H9 (cell line): Measurements from ENCODE around the gene ZCCHC3. TPM values are rescaled to one million over a fixed set of nuclear protein-coding genes. Genes with fewer than 3 reads are reported as not detected.
A peak's percentile ranks its signal among the peaks of the same experiment; 100 is the strongest.

Experiments used
- DNase-seq: peaks from one replicate; pipeline ENCODE4 v3.0.0-alpha.2; 2017
- H2AFZ ChIP-seq: one replicate; pipeline ENCODE4 v1.6.1; 2013; ENCODE audit warnings: mild to moderate bottlenecking, low read length, control low read depth, moderate library complexity
- H2AK5ac ChIP-seq: 2 replicates; pipeline ENCODE4 v1.6.1; 2013; ENCODE audit warnings: low read length, control low read depth, mixed read lengths; ENCODE audit not compliant: insufficient read length
- H2BK120ac ChIP-seq: one replicate; pipeline ENCODE4 v1.6.1; 2013; ENCODE audit warnings: low read depth, mild to moderate bottlenecking, low read length, control low read depth, inconsistent platforms; ENCODE audit not compliant: poor library complexity, severe bottlenecking
- H2BK12ac ChIP-seq: 2 replicates; pipeline ENCODE4 v1.6.1; 2013; ENCODE audit warnings: low read length, control low read depth, mixed read lengths, low read depth; ENCODE audit not compliant: insufficient read length
- H2BK15ac ChIP-seq: 2 replicates; pipeline ENCODE4 v1.6.1; 2013; ENCODE audit warnings: low read depth, low read length, control low read depth
- H2BK20ac ChIP-seq: one replicate; pipeline ENCODE4 v1.6.1; 2013; ENCODE audit warnings: low read depth, mild to moderate bottlenecking, low read length, control low read depth, inconsistent platforms; ENCODE audit not compliant: poor library complexity, severe bottlenecking
- H2BK5ac ChIP-seq: 2 replicates; pipeline ENCODE4 v1.6.1; 2013; ENCODE audit warnings: low read length, control low read depth, mixed read lengths; ENCODE audit not compliant: insufficient read length
- H3K14ac ChIP-seq: 2 replicates; pipeline ENCODE4 v1.6.1; 2013; ENCODE audit warnings: low read length, control low read depth; ENCODE audit not compliant: insufficient read depth
- H3K18ac ChIP-seq: 2 replicates; pipeline ENCODE4 v1.6.1; 2013; ENCODE audit warnings: low read depth, mild to moderate bottlenecking, mixed read lengths, low read length, control low read depth; ENCODE audit not compliant: insufficient read length
- H3K23ac ChIP-seq: 2 replicates; pipeline ENCODE4 v1.6.1; 2013; ENCODE audit warnings: low read length, control low read depth, mixed read lengths, low read depth; ENCODE audit not compliant: insufficient read length
- H3K23me2 ChIP-seq: 2 replicates; pipeline ENCODE4 v1.6.1; 2013; ENCODE audit warnings: low read depth, mild to moderate bottlenecking, mixed read lengths, low read length, control low read depth; ENCODE audit not compliant: insufficient read length, poor library complexity, severe bottlenecking
- H3K27ac ChIP-seq: 2 replicates; pipeline ENCODE4 v1.5.1; 2013; ENCODE audit warnings: low read length, control low read depth, mixed read lengths, low read depth; ENCODE audit not compliant: insufficient read length
- H3K27me3 ChIP-seq: 2 replicates; pipeline ENCODE4 v1.6.1; 2013; ENCODE audit warnings: low read length, control low read depth, inconsistent platforms; ENCODE audit not compliant: insufficient read depth
- H3K4ac ChIP-seq: 2 replicates; pipeline ENCODE4 v1.6.1; 2013; ENCODE audit warnings: low read depth, mild to moderate bottlenecking, control low read depth, inconsistent platforms, low read length, moderate library complexity
- H3K4me1 ChIP-seq: 2 replicates; pipeline ENCODE4 v1.6.1; 2013; ENCODE audit warnings: low read length, control low read depth, inconsistent platforms; ENCODE audit not compliant: insufficient read depth
- H3K4me2 ChIP-seq: 2 replicates; pipeline ENCODE4 v1.6.1; 2013; ENCODE audit warnings: low read length, control low read depth, mixed read lengths; ENCODE audit not compliant: insufficient read length, insufficient read depth
- H3K56ac ChIP-seq: 2 replicates; pipeline ENCODE4 v1.6.1; 2013; ENCODE audit warnings: low read depth, mild to moderate bottlenecking, mixed read lengths, low read length, control low read depth; ENCODE audit not compliant: insufficient read length
- H3K79me1 ChIP-seq: 2 replicates; pipeline ENCODE4 v1.6.1; 2013; ENCODE audit warnings: low read depth, mild to moderate bottlenecking, moderate library complexity, low read length, control low read depth, inconsistent platforms; ENCODE audit not compliant: insufficient read depth, poor library complexity, severe bottlenecking
- H3K79me2 ChIP-seq: 2 replicates; pipeline ENCODE4 v1.6.1; 2013; ENCODE audit warnings: low read length, control low read depth, inconsistent platforms; ENCODE audit not compliant: insufficient read depth
- H3K9ac ChIP-seq: 2 replicates; pipeline ENCODE4 v1.6.1; 2013; ENCODE audit warnings: low read length, control low read depth, mixed read lengths; ENCODE audit not compliant: insufficient read length; ENCODE audit errors: extremely low read depth
- H3K9me3 ChIP-seq: one replicate; pipeline ENCODE4 v1.6.1; 2013; ENCODE audit warnings: low read depth, low read length, inconsistent platforms; ENCODE audit not compliant: control insufficient read depth
- H3T11ph ChIP-seq: one replicate; pipeline ENCODE4 v1.6.1; 2013; ENCODE audit warnings: mild to moderate bottlenecking, low read length, control low read depth, inconsistent platforms
- H4K20me1 ChIP-seq: one replicate; pipeline ENCODE4 v1.6.1; 2013; ENCODE audit not compliant: control insufficient read depth, insufficient read length, insufficient read depth
- H4K5ac ChIP-seq: 2 replicates; pipeline ENCODE4 v1.6.1; 2013; ENCODE audit warnings: low read depth, mild to moderate bottlenecking, mixed read lengths, low read length, control low read depth; ENCODE audit not compliant: insufficient read length
- H4K8ac ChIP-seq: replicated peaks from 2 replicates; pipeline ENCODE4 v1.6.1; 2013; ENCODE audit warnings: low read length, control low read depth, mixed read lengths, low read depth; ENCODE audit not compliant: insufficient read length
- H4K91ac ChIP-seq: 2 replicates; pipeline ENCODE4 v1.6.1; 2013; ENCODE audit warnings: low read depth, mild to moderate bottlenecking, moderate library complexity, mixed read lengths, low read length, control low read depth; ENCODE audit not compliant: insufficient read length
- H3K27ac Mint-ChIP-seq, 3 experiments: 2 replicates in 2 of 3; 3 replicates in 1 of 3; pipeline ENCODE4 v1.8.0; 2020 to 2021; ENCODE audit warnings: mixed read lengths in 3 of 3, mild to moderate bottlenecking in 1 of 3, moderate library complexity in 1 of 3
- H3K27me3 Mint-ChIP-seq: 2 replicates; pipeline ENCODE4 v1.8.0; 2021; ENCODE audit warnings: low read depth, mild to moderate bottlenecking, moderate library complexity, mixed read lengths
- H3K36me3 Mint-ChIP-seq, 3 experiments: 2 replicates in 2 of 3; 3 replicates in 1 of 3; pipeline ENCODE4 v1.8.0; 2020 to 2021; ENCODE audit warnings: low read depth in 3 of 3, mixed read lengths in 3 of 3; ENCODE audit not compliant: insufficient read depth in 1 of 3
- H3K4me1 Mint-ChIP-seq, 2 experiments: 2 replicates each; pipeline ENCODE4 v1.8.0; 2020; ENCODE audit warnings: mixed read lengths in 2 of 2
- H3K4me3 Mint-ChIP-seq, 2 experiments: 2 replicates in 1 of 2; 3 replicates in 1 of 2; pipeline ENCODE4 v1.8.0; 2020 to 2021; ENCODE audit warnings: mild to moderate bottlenecking in 2 of 2, mixed read lengths in 2 of 2, moderate library complexity in 1 of 2
- H3K9me3 Mint-ChIP-seq, 2 experiments: 2 replicates in 1 of 2; 3 replicates in 1 of 2; pipeline ENCODE4 v1.8.0; 2020; ENCODE audit warnings: mild to moderate bottlenecking in 2 of 2, mixed read lengths in 2 of 2, moderate library complexity in 1 of 2
- CTCF ChIP-seq: fragments of 200-600 bp; sonication (generic); conservative IDR thresholded peaks from 3 replicates; pipeline ENCODE4 v1.8.0; 2021; ENCODE audit warnings: antibody characterized with exemption, mild to moderate bottlenecking
- WGBS: extraction: QIAGEN DNeasy Blood & Tissue Kit; methylation state at CpG from one replicate; pipeline ENCODE4 v1.1.7; 2013; ENCODE audit warnings: missing lambda C conversion rate, low lambda C conversion rate, mixed read lengths; ENCODE audit not compliant: insufficient read length; ENCODE audit errors: extremely low coverage; 5-methylcytosine and 5-hydroxymethylcytosine counted together
- total RNA-seq: library from RNA; stranded (reverse); gene quantifications from 2 replicates; pipeline ENCODE4 v1.2.1, GENCODE V29; 2021

Gene ZCCHC3
- total RNA-seq, 1 experiment from 2014 or later = 41.3 TPM

- Histone ChIP-seq H3K23ac (no peak overlapping the region), H2BK12ac (no peak overlapping the region), H3K4me1 (peaks cover 10% of the 10 kb centered on the region; the same call in 1 of the 2 replicates), H2AK5ac (no peak overlapping the region), H3K27me3 (no peaks in the 10 kb centered on the region), H3K27ac (no peak overlapping the region), H3K4me2 (peak overlapping the region; percentile 96), H2BK20ac (no peak overlapping the region), H4K5ac (no peak overlapping the region), H3K79me2 (peaks cover 17% of the 10 kb centered on the region; the same call in 1 of the 2 replicates), H4K8ac (no peak overlapping the region), H2BK120ac (no peak overlapping the region), H2BK5ac (no peak overlapping the region), H4K20me1 (no peaks in the 10 kb centered on the region), H3K9ac (peak overlapping the region; percentile 96), H2BK15ac (no peak overlapping the region), H3K9me3 (no peaks in the 10 kb centered on the region), H2AFZ (no peak overlapping the region), H3K56ac (no peak overlapping the region), H3K18ac (no peak overlapping the region), H3T11ph (no peak overlapping the region), H3K14ac (no peak overlapping the region), H4K91ac (no peak overlapping the region), H3K79me1 (no peaks in the 10 kb centered on the region), H3K4ac (no peak overlapping the region), H3K23me2 (peaks cover 24% of the 10 kb centered on the region)
- peaks cover 24% of the 10 kb centered on the region for H3K27me3 Mint-ChIP-seq
- no peak for TF ChIP-seq CTCF
- peaks cover 12 to 17% (median 15%) of the 10 kb centered on the region in 3 experiments for H3K36me3 Mint-ChIP-seq
- H3K4me1 Mint-ChIP-seq = peaks cover 50 to 54% of the 10 kb centered on the region in 2 experiments
- H3K27ac Mint-ChIP-seq = peak overlapping the region in 1 of 3 experiments; percentile 93; a peak in 3 of 7 replicates
- H3K9me3 Mint-ChIP-seq = peaks cover 0 to 4% of the 10 kb centered on the region in 2 experiments; a peak in 3 of 5 replicates
- peak overlapping the region; percentile 95 to 99 for H3K4me3 Mint-ChIP-seq
- WGBS = no CpG with 5 or more reads among the region's 15 CpGs
- DNase-seq = no peak
Measured at GRCh38 chr20:298776-299391, 1.5 kb downstream of the ZCCHC3 start.
